ENCODE data around the gene NEIL3.

The NEIL3 gene

GRCh38 chr4:177374966-177375365, 65.3 kb downstream of the NEIL3 start:
- no peak for DNase-seq

- DNase-seq = no peak
Measured at GRCh38 chr4:177375372-177375771, 65.7 kb downstream of the NEIL3 start.

- no peak for DNase-seq
Measured at GRCh38 chr4:177376024-177376423, 66.3 kb downstream of the NEIL3 start.

GRCh38 chr4:177380730-177381287, 71.1 kb downstream of the NEIL3 start:
- no peak for DNase-seq

GRCh38 chr4:177381762-177382310, 72.2 kb downstream of the NEIL3 start:
- no peak for DNase-seq

- no peak for DNase-seq
Measured at GRCh38 chr4:177384856-177385397, 75.3 kb downstream of the NEIL3 start.

- DNase-seq = no peak
Measured at GRCh38 chr4:177385576-177386277, 76.1 kb downstream of the NEIL3 start.

GRCh38 chr4:177386278-177386815, 76.7 kb downstream of the NEIL3 start:
- DNase-seq = no peak

GRCh38 chr4:177391287-177391686, 81.6 kb downstream of the NEIL3 start:
- DNase-seq = no peak

- no peak for DNase-seq
Measured at GRCh38 chr4:177391953-177392352, 82.3 kb downstream of the NEIL3 start.

- no peak for DNase-seq
Measured at GRCh38 chr4:177393236-177393635, 83.6 kb downstream of the NEIL3 start.

GRCh38 chr4:177396352-177396751, 86.7 kb downstream of the NEIL3 start:
- no peak for DNase-seq

- no peak for DNase-seq
Measured at GRCh38 chr4:177400030-177400429, 90.4 kb downstream of the NEIL3 start.

GRCh38 chr4:177401658-177402273, 92.1 kb downstream of the NEIL3 start:
- DNase-seq = no peak

GRCh38 chr4:177403746-177404145, 94.1 kb downstream of the NEIL3 start:
- no peak for DNase-seq

- DNase-seq = no peak
Measured at GRCh38 chr4:177404342-177404741, 94.7 kb downstream of the NEIL3 start.

GRCh38 chr4:177404986-177405385, 95.3 kb downstream of the NEIL3 start:
- DNase-seq = no peak

- DNase-seq = no peak
Measured at GRCh38 chr4:177405508-177405907, 95.8 kb downstream of the NEIL3 start.

GRCh38 chr4:177408023-177408422, 98.3 kb downstream of the NEIL3 start:
- DNase-seq = no peak

GRCh38 chr4:177410566-177410965, 100.9 kb downstream of the NEIL3 start:
- DNase-seq = no peak

GRCh38 chr4:177411996-177412395, 102.3 kb downstream of the NEIL3 start:
- no peak for DNase-seq

Data from activated CD4-positive, CD25-positive, alpha-beta regulatory T cell (primary cell).